Dermis blood vessel endothelial cell (primary cell): Measurements from ENCODE around the gene PDGFD. TPM values are rescaled to one million over a fixed set of nuclear protein-coding genes. Genes with fewer than 3 reads are reported as not detected.

ENCODE experiments used
- DNase-seq: peaks from one replicate; pipeline ENCODE4 v3.0.0; 2010
- total RNA-seq: library from RNA; depleted of rRNA; stranded (reverse); fragments of >200 nt; gene quantifications from 2 replicates; pipeline ENCODE4 v1.2.3, GENCODE V29; 2014

PDGFD gene
- total RNA-seq, 1 donor from 2014 or later = 34.9 TPM

DNA sequence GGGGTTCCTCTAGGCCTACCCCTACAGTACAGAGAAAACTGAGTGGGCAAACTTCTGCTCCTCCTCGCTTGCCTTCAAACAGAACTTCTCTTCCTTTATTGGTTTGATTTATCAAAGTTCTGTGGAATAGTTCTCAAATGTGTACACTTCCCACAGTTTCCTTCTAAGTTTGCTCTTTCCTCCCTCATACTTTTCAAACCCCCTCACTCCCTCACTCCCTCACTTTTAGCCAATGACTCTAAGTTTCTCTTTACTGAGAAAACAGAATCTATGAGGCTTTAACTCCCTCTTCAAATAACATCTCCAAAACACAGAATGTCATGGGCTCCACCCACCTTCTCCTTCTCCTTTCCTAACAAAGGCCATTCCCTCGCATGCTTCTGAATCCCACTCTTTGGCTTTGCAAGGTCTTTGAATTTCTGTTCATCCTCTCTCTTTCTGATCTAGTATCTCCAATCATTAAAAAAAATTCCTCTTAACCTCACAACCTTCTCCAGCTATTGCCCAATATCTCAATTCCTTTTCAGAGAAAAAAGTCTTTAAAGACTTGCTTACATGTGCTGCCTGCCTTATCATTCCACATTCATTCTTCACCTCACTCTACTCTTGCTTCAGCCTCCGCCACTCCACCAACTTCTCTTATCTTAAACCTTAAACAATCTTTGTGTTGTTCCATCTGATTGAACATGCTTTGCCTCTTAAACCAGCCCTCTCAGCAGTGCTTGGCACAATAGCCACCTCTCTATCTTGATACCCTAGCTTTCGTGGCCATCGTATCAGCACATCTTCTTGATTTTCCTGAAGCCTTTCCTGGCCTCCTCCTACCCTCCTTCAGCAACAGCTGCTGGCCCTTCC is 70.3 kb downstream of the PDGFD start:
- no peak for DNase-seq

DNA sequence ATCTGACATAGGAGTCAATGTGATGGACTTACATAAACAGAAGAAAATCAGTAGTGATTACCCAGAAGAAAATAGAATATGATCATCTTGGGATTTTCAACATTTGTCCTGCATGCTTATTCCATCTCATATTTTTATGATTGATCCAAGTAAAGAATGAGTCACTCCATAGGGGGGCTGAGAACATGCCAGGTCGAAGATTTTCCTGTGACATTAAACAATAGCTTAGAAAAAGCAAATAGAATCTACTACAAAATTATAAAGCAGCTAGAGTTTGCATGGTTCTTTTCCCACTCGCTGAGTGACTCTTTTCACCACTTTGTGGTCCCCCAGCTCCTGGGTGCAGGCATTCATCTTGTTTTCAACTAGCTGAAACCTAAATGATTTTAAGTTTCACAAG is 71.2 kb downstream of the PDGFD start:
- DNase-seq = no peak

DNA sequence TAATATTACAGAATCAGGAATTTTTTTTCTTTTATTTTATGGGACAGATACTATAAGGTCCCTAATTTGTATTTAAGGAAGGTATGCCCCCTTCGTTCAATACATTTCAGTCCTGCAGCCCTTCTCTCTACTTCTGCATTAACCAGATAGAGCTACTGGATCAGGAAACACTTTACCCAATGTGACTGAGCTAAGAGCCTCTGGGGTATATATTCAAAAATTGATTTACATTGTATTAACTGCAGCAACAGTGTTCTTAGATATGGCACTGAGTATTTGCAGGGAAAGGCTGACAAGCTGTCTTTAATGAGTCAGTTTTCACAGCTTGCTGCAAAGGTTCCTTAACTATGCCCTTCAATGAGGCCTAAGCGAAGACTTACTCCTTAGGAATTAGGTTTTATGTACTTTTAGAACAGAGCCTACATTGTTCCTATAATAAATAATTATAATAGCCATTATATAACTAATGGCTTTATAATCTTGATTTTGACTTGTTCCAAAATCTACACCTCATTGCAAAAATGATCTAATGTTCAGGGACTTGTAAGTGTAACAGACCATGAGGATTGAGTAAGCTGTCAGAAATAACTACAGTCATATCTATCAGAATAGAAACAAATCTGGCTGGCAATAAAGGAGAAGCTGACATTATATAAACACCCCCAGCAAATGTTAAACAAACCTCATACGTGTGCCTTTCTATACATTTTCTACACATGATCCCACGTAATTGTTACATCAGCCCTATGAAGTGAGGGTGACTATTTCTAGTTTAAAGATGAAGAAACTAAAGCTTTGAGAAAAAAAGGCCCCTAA is 72.5 kb downstream of the PDGFD start:
- DNase-seq = no peak

DNA sequence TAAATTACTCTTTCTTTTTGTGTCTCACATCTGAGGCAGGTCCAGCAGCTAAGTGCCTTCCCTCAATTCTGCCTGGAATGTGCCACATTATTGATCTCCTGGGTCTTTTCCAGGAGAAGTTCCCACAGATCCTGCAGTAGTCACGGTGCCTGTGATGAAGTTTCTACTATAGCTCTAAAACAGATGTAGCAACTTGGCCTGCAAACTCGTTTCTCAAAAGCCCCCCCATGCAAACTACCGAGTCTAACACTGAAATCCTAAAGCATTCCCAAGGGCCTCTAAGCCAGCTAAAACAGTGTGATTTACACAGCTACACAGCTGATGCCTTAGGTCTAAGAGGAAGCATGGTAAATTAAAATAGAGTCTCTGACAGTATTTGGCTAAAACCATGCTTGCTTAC is 73.2 kb downstream of the PDGFD start:
- DNase-seq = no peak

DNA sequence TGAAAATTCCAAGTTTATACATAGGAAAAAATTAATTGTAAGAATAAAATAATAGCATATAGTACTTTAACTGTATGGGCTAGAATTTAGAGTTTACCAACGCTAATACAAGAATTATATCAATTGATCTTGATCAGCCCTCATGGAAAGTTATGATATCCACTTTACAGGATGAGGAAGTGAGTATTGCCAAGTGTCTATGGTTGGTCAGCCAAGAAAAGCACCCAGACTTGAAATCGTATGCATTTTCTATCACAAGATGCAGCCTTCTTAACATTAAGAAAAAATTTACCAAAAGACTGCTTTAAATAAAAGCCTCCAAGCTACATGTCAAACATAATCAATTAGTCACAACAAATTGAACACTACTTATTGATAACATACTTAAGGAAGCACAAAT is 74.5 kb downstream of the PDGFD start:
- DNase-seq = peak; percentile 1

DNA sequence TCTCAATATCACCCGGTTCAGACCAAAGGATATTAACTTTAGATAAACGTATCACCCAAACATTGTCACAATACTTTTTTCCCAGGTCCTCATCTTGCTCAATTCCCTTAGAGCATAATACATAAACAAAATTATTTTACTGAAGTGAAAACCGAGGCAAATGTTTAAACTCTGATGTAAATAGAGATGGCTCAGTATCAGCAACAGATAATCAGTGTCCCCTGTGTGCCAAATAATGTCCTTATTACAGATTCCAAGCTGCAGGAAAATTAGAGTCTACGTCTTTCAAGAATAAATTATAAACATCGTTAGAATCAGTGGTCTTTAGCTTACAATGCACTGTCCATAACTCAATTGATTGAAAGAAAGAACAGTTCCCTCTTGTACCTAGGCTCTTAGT is 77.3 kb downstream of the PDGFD start:
- no peak for DNase-seq

DNA sequence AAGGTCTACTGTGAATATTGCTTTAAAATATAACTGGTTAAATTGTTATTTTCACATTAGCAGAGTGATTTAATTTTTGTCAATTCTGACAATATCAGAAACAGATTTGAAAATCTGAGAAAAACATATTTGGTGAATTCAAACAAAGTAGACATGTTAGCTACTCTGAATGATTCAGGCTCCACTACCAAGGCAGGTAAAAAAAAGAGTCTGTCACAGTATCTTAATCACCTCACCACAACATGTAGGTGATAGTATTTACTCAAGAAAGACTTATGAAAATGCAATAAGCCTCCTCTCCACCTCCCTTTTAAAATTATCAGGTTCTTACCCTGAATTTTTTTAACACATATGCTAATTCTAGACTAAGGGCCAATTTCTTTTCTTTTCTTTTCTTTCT is 85.0 kb downstream of the PDGFD start:
- DNase-seq = no peak

DNA sequence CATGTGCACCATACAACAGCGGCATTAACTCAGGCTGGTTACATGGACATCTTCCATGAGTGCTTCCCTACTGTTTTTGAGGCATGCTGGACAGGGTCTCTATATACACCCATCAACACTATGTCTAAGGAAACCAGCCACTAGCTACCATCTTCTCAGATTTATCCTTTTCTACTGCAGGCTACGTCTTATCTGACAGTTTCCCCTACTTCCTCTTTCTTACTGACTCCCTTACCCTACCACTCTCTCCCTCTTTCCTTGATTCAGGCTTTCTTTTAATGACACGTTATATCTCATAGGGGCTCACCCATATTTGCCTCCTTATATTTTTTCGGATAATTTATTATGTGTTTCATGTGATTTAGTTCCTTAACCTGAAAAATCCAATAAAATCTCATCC is 85.7 kb downstream of the PDGFD start:
- no peak for DNase-seq

DNA sequence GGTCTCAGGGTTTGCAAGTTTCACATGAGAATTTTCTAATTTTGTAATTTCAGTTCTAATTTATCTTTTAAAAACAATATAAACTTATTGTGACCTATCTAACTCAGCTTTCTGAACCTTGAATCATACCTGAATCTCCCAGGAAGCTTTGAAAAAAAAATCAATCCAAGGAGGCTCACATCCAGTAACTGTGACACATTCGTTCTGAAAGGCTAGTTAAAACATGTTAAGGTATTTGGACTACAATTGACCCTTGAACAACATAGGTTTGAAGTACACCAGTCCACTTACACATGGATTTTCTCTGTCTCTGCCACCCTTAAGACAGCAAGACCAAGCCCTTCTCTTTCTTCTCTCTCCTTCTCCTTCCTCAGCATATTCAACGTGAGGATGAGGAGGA is 87.5 kb downstream of the PDGFD start:
- DNase-seq = no peak

DNA sequence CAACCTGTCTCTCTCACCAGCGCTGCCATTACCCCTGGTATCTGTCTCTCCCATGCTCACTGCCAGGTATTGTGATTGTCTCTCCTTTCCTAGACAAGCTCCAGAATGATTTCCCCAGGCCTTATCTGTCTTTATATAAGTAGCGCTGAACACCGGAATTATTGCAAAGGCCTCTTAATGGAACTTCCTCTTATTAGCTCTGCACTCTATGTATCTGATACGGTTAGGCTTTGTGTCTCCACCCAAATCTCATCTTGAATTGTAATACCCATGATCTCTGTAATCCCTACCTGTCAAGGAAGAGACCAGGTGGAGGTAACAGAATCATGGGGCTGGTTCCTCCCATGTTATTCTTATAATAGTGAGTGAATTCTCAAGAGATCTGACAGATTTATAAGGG is 88.2 kb downstream of the PDGFD start:
- DNase-seq = no peak

DNA sequence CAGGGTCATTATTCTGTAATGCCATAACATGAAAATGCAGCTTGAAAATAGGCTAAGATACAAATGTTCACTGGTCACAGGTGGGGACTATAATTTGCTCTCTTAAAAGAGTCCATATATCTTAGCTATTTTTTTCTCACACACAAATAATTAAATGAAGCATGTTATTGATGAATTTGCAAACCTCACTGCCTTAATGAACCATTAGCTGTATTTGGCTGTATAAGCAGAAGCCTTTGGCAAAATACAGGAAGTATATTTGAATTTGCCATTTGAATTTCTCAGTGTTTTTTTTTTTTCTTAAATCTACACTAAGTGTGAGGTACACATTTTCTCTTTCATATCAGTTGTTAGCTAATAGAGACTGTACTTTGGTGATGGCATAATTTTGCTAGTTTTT is 88.9 kb downstream of the PDGFD start:
- DNase-seq = no peak

DNA sequence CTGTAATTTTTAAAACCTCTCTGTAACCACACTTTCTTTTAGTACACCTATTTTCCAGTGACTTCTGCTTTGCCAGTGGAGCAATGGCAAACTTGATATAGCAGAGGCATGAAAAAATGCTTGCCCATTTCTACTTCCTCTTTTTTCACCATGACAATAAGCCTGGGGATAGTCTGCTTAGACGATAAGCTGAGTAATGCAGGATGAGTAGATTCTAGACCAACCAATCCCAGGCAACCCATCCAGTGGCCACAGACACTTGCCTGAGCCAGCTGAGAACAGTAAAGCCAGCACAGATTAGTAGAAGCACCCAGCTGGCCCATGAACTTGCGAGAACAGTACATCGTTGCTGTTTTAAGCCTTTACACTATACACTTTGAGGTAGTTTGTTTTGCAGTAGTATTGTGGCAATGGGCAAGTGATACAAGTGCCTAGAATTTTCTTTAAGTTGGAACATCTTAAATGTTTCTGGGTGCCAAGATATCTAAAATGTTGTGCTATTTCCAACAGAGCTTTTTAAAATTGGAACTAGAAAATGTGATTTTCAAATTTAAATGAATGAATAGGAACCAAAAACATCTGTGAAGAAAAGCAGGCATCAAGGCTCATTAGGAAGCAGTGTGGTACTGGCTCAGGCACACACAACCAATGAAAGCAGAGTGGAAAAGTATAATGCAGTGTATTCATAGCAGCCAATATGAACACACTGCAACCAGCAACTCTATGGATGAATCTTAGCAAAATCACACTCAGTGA is 89.8 kb downstream of the PDGFD start:
- DNase-seq = no peak

DNA sequence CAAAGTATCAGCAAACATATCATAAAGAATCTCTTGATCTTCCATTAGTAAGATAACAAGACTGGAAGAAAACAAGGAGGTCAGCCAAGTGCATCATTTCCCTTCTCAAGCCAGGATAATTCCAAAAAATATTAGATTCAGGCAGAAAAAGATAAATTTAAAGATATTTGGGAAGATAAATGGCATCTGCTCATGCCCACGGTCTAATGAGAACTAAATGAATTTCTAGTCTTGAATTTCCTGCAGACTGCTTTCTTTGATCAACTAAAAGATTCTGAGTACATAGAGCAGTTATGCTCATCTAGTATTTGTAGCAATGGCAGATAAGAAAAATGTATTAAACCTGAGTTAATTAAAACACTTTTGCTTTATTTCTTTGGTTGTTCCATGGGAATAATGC is 96.4 kb downstream of the PDGFD start:
- no peak for DNase-seq

DNA sequence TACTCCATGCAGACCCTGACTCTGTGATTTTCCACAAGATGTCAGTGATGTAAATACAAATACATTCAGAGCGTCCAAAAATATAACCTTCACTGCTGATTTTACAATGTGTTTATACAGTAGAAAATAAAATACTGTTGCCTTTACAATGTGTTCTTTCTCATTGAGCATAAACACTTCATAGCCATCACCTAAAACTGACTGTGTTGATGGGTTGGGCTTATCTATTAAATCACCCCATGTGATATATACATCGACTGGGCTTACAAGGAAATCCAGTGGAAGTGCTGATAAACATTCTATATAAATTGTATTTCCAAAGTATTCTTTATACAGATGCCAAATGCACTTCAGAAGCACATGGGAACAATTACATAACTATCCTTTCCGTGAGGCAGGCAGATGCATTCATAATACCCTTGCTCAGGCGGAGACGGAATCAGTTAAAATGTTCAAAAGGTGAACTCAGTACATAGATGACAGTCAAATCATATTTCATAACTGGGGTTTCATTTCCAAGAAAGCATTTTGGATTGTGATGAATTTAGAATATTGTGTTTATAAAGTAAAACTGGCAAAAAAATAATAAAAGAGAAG is 99.8 kb downstream of the PDGFD start:
- DNase-seq = no peak

DNA sequence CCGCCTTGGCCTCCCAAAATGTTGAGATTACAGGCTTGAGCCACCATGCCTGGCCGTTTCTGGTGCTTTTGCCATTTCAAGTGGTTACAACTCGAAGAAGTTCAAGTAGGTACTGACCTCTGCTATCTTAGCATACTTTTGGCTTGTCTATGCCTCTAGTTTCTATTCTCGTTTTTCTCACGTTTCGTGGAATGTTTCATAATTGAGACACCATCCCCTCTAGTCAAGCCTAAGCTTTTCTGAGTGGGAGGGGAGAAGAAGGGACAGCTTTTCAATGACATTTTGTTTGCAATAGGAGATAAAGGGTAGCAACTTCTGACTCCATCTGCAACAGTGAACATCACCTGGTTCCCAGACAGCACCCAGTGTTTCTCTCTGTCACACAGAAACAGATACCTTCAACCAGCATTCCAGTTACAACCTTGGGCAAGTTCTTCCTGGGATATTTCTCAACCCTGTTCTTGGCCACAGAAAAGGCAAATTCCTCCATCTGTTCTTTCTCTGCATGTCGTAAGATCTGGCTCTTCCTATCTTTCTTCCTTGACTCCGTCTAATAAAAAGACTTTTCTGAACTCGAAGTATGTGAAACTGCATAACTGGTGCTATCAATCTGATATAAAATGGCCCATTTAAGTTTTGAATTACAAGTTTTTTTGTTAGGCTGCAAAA is 102.0 kb downstream of the PDGFD start:
- no peak for DNase-seq

DNA sequence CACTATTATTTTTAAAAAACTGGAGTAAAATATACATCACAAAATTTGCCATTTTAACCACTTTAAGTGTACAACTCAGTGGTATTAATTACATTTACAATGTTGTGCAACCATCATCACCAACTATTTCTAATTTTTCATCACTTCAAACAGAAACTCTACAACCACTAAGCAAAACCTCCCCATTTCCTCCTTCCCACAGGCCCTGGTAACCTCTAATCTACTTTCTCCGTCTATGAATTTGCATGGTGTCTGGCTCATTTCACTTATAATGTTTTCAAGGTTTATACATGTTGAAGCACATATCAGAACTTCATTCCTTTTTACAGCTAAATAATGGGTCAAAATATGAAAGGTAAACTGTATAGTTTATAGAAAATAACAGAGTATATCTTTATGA is 103.1 kb downstream of the PDGFD start:
- DNase-seq = no peak

DNA sequence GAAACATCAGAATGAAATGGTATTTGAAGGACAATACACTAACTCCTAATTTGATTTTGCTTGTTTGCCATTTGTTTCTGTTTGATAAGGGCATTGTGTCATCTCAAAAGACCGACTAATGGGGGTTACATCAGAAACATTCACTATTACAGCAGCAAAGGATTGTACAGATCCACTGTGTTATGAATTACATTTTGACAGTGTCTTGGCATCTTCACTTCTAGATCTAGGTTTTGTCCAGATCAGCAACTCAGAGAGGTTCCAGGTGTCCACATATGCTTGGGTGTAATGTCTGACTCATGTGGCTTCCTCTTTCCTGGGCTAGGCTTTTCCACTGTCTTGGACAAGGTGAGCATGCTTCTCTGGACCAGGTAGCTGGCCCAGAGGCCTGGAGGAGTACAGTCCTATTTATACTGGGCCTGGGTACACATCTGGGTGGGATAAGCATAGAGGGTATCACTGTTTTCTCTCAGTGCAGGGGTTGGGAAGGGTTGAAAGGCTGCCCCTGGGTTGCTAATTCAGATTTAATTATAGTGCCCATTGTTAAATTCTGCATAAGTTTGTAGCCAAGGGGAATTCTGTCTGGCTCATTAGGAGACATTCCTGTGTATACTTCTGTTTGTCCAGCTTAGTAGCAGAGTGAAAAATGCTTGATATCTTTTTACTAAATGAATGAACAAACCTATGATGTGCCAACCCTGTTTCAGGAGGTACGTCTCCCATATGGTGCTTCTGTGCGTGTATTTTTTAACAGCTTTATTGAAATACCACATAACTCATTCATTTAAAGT is 103.7 kb downstream of the PDGFD start:
- no peak for DNase-seq

DNA sequence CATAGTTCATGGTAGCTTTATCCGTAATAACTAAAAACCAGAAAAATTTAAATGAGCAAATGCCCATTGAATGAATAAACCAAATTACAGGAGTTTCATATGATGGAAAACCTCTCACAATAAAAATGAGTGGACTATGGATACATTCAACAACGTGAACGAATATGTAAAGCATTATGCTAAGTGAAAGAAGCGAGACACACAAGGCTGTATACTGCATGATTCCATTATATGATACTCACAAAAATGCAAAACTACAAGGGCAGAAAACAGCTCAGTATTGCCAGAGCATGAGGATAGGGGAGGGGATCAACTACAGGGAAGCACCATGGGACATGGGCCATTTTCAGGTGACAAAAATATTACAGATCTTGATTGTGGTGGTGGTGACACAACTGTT is 105.3 kb downstream of the PDGFD start:
- DNase-seq = no peak

DNA sequence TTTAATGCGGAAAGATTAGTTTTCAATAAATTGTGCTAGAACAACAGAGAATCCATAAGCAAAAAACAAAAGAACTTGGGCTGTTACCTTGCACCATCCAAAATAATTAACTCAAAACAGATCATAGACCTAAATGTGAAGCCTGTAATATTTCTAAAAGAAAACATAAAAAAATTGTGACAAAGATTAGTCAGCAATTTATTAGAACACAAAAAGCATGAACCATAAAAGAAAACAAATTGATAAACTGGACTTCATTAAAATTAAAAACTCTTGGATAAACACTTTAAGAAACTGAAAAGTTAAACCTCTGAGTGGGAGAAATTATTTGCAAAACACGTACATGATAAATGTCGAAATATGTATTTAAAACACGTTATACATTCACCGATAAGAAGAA is 106.0 kb downstream of the PDGFD start:
- DNase-seq = no peak

DNA sequence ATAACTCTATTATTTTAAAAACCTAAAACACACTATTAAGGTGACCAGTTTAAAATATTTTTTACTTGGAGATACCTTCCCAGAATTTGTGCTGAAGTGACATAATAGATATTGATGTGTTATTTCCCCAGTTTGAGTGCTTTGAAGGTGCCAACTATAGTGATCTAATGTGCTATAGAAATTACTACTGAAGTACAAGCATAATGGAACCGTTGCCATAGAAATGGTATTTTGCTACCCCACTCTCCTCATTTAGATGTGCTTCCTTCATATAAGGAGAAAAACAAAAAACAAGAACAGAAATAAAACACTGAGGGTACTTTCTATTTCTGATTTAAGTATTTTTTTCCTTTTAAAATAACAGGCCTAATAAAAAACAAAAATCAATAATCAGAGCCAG is 108.4 kb downstream of the PDGFD start:
- DNase-seq = no peak

DNA sequence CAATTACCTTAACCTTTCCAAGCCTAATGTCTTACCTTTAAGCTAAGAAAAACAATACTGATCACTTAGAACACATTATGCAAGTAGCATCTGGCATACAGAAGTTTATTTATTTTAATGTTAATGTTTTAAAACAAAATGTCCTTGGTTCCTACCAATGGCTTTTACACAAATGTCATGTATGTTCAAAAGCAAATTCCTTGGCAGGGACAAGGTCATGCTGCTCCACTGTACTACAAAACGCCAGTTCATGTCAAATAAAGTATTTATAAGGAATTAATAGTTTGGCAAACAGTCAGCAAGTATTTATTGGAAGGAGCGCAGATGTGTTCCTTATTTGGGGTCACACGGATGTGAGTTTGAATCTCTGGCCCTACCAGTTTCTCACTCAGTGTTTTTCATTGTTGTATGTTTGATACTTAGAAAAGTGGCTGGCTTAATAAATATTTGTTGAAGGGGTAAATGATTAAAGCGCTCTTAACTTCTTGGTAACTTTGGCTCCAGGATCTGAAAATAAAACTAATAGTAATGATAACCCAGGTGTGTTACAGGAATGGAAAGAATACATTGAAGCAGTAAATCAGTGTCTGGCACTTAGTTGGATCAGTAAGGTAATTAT is 108.9 kb downstream of the PDGFD start:
- no peak for DNase-seq
